GM19372 (cell line): Measurements from ENCODE around the gene ACRBP.

Source experiments
- ATAC-seq: cut with Tn5 transposase; IDR thresholded peaks from one replicate; pipeline ENCODE4 v1.9.1; 2021; ENCODE audit warnings: mild to moderate bottlenecking, low read depth, moderate library complexity; ENCODE audit not compliant: unreplicated experiment

The ACRBP gene

DNA sequence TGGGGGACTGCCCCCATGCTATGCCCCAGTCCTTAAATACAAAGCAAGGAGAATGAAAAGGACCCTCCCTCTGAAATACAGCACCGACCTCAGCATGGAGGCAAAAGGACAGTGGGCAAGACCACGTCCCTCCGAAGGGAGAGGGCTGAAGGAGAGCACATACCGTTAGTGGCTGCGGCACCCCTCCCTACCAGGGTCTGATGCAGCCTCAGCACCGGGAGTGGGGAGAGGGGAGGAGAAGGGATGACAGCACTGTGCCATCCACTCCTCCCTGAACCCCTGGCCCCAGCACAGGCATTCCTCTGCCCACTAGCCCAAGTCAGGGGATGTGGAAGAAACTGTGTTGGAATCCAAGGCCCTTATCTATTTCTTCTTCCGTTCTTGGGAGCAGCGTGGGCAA lies 3.6 kb upstream of the ACRBP start:
- ATAC-seq, result no peak

DNA sequence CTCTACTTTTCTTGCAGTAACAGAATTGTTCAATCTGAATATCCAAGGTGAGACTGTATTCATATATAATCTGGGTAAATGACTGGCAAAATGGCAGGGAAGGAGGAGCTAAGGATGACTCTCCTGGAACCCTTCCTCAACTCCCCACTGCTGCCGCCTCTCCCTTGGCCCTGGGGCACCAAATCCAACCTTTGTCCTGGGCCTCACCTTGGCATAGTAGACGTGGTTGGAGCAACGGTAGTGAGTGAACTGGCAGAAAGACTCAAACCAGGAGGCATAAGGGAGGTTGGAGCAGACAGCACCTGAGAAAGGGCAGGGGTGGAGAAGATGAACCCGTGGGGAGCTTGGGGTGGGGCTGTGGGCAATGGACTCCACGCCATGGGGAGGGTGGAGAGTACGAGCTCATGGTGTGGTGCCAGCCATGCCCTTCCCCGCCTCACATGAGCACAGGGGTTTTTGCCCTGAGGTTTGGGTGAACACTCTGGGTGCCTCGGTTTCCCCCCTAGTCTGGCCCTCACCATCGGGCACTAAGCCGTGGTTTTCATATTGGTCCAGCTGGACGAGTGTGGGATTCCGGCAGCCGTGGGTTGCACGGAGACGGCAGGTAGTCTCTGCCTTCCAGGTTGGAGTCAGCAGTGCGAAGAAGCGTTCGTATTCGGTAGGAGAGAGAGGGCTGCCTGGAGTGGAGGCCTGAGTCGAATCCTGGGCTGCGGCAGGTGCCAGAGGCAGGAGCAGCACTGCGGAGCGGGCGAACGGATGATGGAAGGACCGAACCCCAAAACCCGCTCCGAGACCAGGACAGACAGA lies 753 bp downstream of the ACRBP start:
- ATAC-seq, result no peak

DNA sequence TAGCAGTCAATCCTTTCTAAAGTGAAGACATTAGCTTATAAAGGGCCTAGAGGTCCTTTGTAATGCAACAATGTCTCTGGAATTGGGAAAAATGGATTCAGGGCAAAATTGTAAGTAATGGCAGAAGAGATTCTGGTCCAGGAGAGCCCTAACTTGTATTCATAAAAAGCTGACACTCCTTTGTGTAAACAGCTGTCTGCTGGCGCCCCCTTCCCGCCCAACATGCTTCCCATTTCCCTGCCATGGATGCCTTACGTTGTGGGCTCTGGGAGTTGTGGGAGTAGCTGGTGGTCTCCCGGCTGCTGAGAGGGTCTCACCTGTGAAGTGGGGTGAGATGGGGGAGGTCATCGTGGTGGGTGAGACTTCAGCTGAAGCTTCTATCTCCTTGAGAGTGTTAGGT lies 2.3 kb downstream of the ACRBP start:
- ATAC-seq, result no peak

DNA sequence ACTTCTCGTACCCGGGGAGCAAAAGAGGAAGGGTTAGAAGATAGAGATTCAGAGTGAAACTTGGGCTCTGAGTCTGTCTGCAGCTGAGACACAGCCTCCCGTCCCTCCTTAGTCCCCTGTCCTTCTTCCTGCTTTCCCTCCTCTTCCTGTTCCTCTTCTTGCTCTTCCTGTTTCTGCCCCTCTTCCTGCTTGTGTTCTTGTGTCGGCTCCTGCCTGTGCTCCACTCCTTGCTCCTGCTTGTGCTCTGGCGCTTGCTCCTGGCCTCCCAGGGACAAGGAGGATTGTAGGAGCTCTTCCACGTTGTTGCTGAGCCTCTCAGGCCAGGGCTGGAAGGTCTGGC lies 3.0 kb downstream of the ACRBP start:
- ATAC-seq, result no peak

DNA sequence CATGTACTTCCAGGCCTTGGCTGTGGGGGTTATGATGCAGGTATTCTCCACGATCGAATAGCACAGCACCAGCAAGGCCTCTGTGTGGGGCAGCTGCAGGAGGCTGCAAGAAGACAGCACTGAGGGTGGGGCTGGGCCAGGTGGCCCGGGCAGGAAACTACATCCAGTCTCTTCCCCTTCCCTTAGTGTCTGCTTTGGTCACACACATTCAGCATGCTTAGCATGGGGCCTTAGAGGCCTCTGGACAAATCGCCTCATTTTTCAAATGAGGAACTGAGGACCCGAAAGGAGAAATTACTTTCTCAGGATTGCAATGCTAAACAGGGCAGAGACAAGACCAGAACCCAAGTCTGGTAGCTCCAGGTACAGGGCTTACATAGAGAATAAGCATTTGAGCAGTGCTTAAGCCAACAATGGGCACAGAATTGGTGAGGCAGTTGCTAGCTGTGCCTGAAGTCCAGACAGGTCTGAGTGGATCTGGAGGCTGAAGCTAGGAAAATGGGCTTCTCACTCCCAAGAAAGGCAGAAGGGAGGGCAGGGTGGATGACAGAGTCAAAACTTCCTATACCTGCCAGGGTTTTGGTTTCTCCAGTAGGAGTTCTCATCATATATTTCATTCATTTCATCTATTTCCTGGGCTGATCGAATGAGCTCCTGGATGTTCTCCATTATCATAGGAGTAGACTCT lies 3.5 kb downstream of the ACRBP start:
- no peak for ATAC-seq

DNA sequence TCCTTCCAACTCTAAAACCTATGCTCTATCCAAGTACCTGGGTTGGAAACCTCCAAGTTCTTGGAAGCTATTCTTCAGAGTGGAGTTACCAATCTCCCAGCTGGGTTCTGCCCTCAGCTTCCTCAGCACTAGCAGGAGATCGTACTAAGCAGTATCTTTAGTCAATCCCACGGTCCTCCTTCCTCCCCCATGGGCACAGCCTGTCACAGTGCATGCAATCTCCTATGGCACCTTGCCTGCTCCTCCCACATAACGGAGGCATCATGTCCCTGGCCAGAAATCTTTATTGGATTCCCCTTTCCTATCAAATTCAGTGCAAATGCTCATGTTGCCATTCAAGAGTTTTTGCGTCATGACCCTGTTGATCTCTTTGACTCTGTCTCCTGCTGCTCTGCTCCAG lies 6.1 kb downstream of the ACRBP start:
- no peak for ATAC-seq

DNA sequence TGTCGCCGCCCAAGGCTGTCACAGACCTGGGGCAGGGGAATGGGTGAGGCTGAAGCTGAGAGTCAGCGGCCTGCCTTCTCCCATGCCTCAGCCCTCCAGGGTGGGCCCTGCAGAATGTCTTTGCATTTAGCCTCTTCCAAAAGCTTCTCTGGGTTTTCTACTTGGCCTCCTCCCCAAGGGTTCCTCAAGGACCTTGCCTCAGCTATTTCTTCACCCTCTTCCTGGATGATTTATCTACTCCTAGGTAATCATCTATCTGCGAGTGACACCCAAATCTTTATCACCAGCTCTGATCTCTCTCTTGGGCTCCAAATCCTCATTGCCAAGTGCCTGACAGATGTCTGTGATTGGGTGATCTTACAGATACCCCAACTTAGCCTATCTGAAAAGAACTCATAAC lies 6.7 kb downstream of the ACRBP start:
- no peak for ATAC-seq

DNA sequence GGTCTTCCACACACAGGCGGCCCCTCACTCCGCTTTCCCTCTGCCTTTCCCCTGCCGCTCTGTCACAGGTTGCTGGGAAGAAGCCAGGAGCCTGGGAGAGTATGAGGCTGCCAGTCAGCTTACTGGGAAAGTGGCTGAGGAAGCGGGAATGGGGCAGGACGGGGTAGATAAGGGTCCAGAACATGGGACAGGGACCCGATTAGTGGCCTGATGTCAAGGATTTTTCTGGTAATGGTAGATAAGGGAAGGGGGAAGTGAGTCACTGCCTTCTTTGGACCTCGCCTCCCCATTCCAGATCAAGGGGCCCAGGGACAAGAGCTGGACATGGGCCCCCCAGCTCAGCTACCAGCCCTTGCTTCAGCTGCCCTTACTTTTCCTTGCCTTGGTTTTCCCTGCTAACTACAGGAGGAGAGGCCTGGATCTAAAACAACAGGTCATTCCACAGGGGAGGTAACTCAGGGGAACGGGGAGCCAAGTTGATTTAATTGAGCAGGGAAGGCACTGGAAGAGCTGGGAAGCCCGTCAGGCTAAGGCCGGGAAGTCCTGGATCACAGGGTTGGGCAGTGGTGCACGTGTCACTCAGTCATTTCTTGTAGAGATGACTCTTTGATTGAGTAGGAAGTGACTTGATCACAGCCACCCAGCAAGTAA lies 8.0 kb downstream of the ACRBP start:
- no peak for ATAC-seq

DNA sequence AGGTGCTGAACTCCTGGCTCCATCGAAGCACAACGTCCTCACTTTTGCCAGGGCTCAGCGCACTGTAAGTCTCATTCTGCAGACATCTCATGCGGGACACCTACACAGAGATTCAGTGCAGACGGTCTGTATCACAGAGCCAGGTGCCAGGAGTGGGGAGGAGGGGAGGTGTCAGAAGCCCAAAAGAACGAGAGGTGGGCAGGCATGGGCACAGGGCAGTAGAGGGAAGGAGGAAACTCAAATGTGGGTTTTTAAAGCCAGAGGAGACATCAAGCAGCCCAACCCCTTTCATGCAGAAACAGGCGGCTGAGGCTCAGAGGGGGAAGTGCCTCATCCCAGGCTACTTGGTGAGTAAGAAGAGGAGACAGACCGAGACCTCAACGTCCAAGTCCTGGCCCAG lies 8.9 kb downstream of the ACRBP start:
- no peak for ATAC-seq

DNA sequence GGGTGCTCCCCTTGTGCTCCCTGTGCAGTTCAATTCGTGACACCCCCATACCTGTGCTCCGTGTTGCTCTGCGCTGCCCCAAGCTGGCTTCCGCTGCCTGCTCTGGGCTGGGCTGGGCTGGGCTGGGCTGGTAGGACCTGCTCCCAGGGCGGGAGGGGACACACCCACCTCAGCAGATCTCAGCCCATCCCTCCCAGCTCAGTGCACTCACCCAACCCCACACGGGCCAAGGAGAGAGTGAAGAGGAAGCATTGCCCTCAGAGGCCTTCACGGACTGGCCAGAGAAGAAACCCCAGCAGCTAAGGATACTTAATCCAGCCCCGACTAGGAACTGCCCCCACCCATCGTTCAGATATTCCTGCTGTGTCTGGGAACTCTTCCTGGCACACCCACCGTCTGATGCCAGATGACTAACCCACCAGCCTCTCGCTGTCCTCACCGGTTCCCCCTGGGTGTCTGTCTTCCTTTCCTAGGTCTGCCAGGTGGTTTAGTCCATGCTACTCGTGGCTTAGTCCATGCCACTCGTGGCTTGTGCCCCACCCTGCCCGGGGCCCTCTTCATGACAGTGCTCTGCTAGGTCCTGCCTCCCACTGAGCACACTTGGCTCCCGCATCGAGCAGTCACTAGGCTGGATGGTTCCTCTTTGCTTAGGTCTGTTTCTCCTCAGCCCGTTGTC lies 11.2 kb downstream of the ACRBP start, which contains the start of gene LPAR5:
Gene LPAR5 (minus strand): TSS at position 104 of the 676 bp plus-strand sequence. CDS start 14,711 bp downstream, outside the sequence.
- peak; percentile 50 for ATAC-seq

DNA sequence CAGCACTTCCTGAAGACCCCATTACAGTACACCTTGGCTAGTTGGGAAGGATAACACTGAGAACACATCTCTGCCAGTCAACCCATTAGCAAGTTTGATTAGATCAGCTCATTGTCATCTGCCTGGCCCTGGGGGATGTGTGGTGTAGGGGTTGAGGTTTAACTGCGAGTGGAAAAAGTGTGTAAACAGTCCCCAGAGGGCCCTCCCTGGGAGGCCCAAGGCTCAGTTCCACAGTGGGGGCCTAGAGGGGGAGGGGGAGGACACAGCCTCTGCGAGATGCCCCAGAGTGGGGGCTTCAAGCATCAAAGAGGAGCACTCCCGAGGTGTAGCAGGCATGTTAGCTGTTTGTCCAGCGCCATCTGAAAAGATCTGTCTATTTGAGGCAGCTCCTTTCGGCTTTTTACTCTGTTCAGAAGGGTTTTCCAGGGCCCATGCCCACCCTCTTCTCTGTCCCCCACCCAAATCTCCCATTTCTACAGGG lies 11.8 kb downstream of the ACRBP start:
- no peak for ATAC-seq

DNA sequence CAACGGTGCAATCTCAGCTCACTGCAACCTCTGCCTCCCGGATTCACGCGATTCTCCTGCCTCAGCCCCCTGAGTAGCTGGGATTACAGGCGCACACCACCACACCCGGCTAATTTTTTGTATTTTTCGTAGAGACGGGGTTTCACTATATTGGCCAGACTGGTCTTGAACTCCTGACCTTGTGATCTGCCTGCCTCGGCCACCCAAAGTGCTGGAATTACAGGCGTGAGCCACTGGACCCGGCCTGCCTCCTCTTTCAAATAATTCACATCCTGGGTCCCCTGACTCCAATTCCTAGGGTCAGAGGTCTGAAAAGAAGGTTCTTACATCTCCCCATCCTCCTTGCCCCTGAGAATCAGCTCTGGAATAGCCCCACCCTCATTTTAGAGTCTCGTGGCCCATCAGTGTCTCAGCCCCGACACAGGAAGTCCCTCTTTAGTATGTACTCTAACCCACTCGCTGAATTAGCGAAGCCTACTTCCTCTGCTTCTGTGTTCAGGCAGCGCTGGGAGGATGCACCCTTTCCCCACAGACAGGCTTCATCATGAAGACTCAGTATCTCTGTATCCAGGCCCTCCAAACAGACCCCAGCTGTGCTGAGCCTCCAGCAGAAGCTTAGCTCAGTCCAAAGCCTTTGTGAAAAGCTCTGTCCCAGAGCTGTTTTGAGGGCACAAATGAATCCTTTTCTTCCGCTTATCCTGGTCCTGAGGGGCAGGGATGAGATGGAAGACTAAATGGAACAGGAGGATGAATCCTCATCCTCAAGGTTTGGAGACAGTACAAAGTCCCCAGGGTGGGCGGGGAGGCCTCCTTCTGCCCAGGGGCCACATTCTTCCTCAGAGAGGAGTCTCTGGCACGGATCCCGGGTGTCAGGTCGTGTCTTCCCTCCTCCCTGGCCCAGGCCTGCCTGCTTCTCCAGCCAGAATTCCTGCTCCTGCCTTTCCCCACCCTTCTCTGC lies 14.9 kb downstream of the ACRBP start:
- ATAC-seq, result peak; percentile 49

DNA sequence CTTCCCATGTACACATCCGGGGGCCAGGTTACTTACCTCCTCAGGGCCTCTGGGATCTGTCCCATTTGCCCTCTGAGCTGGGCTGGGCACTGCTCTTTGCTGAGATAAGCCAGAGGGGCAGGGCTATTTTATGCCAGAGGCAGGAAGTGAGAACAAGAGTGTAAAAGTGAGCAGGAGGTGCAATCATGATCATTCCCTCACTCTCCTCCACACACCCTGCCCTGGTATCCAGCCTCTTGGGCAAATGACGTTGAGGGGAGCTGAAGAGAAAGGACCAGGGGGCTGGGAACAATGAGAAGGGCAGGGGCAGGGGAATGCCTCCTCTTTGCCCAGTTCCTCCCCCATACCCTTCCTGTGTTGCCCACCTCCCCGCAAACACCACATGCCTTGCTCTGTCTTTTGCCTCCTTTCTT lies 15.7 kb downstream of the ACRBP start:
- ATAC-seq, result no peak

DNA sequence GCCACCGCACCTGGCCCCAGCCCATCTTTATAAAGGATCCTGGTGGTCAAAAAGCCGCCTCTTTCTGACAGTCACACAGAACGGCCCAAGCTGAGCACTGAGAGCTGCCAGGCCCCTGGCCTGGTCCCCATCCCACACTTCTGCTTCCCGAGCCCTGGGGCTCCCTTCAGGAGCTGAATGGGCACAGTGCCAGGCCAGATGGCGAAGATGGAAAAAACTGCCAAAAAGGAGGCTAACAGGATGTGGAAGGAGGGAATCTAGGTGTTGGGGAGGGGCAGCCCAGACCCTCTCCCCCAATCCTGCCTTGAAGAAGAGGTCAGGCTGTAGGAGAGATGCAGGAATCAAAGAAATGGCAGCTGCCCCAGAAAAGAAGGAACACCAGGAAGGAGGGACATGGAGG lies 16.5 kb downstream of the ACRBP start:
- no peak for ATAC-seq

DNA sequence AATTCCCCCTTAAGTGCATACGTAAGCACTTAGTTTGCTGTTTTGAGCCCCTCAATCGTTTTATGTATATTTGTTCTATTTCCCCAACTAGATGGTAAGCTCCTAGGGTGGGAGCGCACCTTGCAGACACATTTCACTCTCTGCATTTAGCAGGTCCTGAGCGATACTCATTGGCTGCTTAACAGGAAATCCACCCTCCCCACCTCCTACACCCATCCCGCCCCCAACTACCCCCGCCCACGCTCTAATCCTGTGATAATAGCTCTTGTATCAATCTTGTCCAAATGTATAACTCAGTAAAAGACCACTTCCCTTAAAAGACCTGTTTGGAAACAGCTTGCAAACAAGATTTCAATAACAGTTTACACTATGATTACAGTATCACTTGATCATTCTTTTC lies 19.6 kb downstream of the ACRBP start:
- ATAC-seq, result no peak

DNA sequence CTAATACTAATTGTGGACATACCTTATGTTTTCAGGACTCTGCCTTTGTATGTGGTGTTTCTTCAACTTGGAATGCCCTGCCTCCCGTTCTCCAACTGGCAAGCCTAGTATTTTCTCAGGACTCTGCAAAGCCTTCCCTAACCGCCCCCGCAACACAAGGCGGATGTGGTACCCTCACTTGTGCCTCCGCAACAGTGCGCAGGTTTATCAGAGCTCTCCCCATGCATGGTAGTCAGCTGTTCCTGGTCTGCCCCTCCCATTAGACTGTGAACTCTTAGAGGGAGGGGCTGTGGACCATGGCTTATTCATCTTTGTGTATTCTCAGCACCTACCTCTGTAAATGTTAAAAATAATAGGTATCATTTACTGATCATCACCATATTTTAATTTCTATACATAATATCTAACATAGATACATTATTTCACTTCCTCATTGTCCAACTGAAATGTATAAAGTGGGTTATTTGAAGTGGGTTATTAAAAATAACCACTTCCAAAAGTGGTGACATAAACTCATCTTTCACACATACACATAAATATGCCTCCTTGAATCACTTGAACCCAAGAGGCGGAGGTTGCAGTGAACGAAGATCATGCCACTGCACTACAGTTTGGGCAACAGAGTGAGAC lies 20.5 kb downstream of the ACRBP start:
- no peak for ATAC-seq

DNA sequence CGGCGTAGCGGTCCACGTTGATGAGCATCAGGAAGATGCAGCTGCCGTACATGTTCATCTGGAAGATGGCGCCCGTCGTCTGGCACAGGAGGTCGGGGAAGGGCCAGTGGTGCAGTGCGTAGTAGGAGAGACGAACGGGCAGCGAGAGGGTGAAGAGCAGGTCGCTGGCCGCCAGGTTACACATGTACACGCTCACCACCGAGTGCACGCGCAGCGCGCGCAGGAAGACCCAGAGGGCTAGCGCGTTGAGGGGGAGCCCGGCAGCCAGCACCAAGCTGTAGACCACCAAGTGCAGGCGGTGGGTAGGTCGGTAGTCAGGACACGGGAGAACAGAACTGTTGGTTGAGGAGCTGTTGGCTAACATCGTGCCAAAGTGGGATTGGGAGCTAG lies 26.4 kb downstream of the ACRBP start:
- ATAC-seq, result no peak

DNA sequence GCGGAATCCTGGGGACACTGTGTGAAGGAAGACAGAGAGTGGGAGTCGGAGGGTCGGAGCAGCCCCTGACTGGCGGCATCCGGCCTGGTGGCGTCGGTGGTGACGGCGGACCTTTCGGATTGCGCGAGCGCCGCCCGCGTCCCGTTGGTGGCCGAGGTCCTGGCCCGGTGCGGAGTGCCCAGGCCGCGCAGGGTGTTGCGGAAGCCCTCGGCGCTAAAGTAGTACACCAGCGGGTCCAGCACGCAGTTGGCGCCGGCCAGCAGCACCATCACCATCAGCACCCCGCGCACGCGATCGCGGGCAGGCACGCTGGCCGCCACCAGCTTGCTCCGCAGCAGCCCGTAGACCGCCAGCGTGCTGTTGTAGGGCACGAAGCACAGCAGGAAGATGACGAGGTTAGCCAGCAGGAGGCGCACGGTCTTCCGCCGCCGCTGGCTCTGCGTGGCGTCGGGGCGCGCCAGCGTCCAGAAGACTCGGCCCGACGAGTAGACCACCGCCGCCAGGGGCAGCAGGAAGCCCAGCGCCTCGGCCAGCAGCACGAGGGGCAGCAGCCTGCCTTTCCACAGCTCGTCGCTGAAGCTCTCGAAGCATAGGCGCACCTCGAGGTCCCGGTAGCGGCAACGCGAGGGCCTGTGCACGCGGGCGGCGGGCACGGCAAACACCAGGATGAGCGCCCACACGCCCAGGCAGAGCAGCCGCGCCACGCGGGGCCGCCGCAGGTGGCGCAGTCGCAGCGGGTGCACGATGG lies 26.9 kb downstream of the ACRBP start:
- ATAC-seq, result no peak
